ENCODE data around the gene NOP16. TPM values are rescaled to one million over a fixed set of nuclear protein-coding genes. Genes with fewer than 3 reads are reported as not detected.

The NOP16 gene
- total RNA-seq, 1 donor from 2014 or later = 22.6 TPM

- ATAC-seq (no peak), DNase-seq (ENCODE audit: missing footprints) (no peak)
- intact Hi-C loops (cut with DNase I) = no loop called here
Measured at GRCh38 chr5:176391479-176391878, 3.1 kb upstream of the NOP16 start.

GRCh38 chr5:176389135-176390123 lies 1.0 kb upstream of the NOP16 start:
- ATAC-seq (peak; percentile 12), DNase-seq (ENCODE audit: missing footprints) (no peak)
- intact Hi-C loops (cut with DNase I) = loop anchor here (2.0 kb wide), 3 partner anchors 23 to 59 kb away; partner anchors contain the start of genes CLTB and FAF2

- ATAC-seq (no peak), DNase-seq (ENCODE audit: missing footprints) (no peak)
- intact Hi-C loops (cut with DNase I) = loop anchor here (2.0 kb wide), 3 partner anchors 21 to 61 kb away; partner anchors contain the start of genes CLTB and FAF2
Measured at GRCh38 chr5:176388003-176388443, 375 bp downstream of the NOP16 start.

- intact Hi-C loops (cut with DNase I) = no loop called here
- DNase-seq (ENCODE audit: missing footprints) (no peak), ATAC-seq (no peak)
Measured at GRCh38 chr5:176387384-176387925, 943 bp downstream of the NOP16 start.

- intact Hi-C loops (cut with DNase I) = no loop called here
- ATAC-seq (no peak), DNase-seq (ENCODE audit: missing footprints) (no peak)
Measured at GRCh38 chr5:176386491-176386890, 1.9 kb downstream of the NOP16 start.

- DNase-seq (ENCODE audit: missing footprints) (no peak), ATAC-seq (no peak)
- intact Hi-C loops (cut with DNase I) = no loop called here
Measured at GRCh38 chr5:176384991-176385390, 3.4 kb downstream of the NOP16 start.

- ATAC-seq = no peak
- intact Hi-C loops (cut with DNase I) = no loop called here
- DNase-seq (ENCODE audit: missing footprints) = no peak
Measured at GRCh38 chr5:176384366-176384930, 4.0 kb downstream of the NOP16 start.

GRCh38 chr5:176383961-176384360 lies 4.4 kb downstream of the NOP16 start:
- ATAC-seq (no peak), DNase-seq (ENCODE audit: missing footprints) (no peak)
- intact Hi-C loops (cut with DNase I) = no loop called here

GRCh38 chr5:176383248-176383905 lies 5.0 kb downstream of the NOP16 start:
- DNase-seq (ENCODE audit: missing footprints) = no peak
- ATAC-seq = no peak
- intact Hi-C loops (cut with DNase I) = no loop called here

GRCh38 chr5:176382721-176383120 lies 5.7 kb downstream of the NOP16 start:
- no peak for DNase-seq (ENCODE audit: missing footprints)
- intact Hi-C loops (cut with DNase I) = no loop called here
- no peak for ATAC-seq

- no peak for DNase-seq (ENCODE audit: missing footprints)
- ATAC-seq = peak; percentile 27
- intact Hi-C loops (cut with DNase I) = no loop called here
Measured at GRCh38 chr5:176381979-176382378, 6.4 kb downstream of the NOP16 start.

GRCh38 chr5:176381423-176381822 lies 7.0 kb downstream of the NOP16 start:
- intact Hi-C loops (cut with DNase I) = no loop called here
- peak; percentile 81 for ATAC-seq
- DNase-seq (ENCODE audit: missing footprints) = no peak

GRCh38 chr5:176379881-176380280 lies 8.5 kb downstream of the NOP16 start:
- ATAC-seq = no peak

GRCh38 chr5:176373100-176373818 lies 15.1 kb downstream of the NOP16 start:
- DNase-seq (ENCODE audit: missing footprints) = no peak
- intact Hi-C loops (cut with DNase I) = no loop called here
- peak; percentile 71 for ATAC-seq

More at GRCh38 chr5:176379881-176380280, 8.5 kb downstream of the NOP16 start:
- DNase-seq (ENCODE audit: missing footprints) = no peak
- intact Hi-C loops (cut with DNase I) = no loop called here

- ATAC-seq (no peak), DNase-seq (ENCODE audit: missing footprints) (no peak)
- intact Hi-C loops (cut with DNase I) = no loop called here
Measured at GRCh38 chr5:176371621-176372539, 16.5 kb downstream of the NOP16 start.

GRCh38 chr5:176369934-176370711 lies 18.3 kb downstream of the NOP16 start:
- intact Hi-C loops (cut with DNase I) = loop anchor here (10.0 kb wide), 1 partner anchor 135 kb away; the partner anchor contains the start of gene SIMC1

GRCh38 chr5:176368726-176369125 lies 19.7 kb downstream of the NOP16 start:
- DNase-seq (ENCODE audit: missing footprints) (no peak), ATAC-seq (no peak)
- intact Hi-C loops (cut with DNase I) = loop anchor here (10.0 kb wide), 1 partner anchor 134 kb away; the partner anchor contains the start of gene SIMC1

More at GRCh38 chr5:176369934-176370711, 18.3 kb downstream of the NOP16 start:
- ATAC-seq = no peak
- no peak for DNase-seq (ENCODE audit: missing footprints)

All from Right ventricle myocardium inferior (tissue), 1 donor.